Neutrophil (primary cell): ENCODE data around the gene LRRC27.

Experiments
- H3K27ac ChIP-seq: fragments of 200-600 bp; sonication (generic); 2 replicates; pipeline ENCODE4 v1.5.1; 2016; ENCODE audit warnings: mild to moderate bottlenecking, moderate library complexity
- H3K27me3 ChIP-seq: fragments of 200-600 bp; sonication (generic); 2 replicates; pipeline ENCODE4 v1.6.0; 2016; ENCODE audit warnings: mild to moderate bottlenecking
- H3K36me3 ChIP-seq: fragments of 200-600 bp; sonication (generic); 2 replicates; pipeline ENCODE4 v1.5.1; 2017
- H3K4me1 ChIP-seq, 2 experiments: fragments of 200-600 bp in 1 of 2; sonication (generic) in 1 of 2; 1 replicate in 1 of 2; 2 replicates in 1 of 2; pipeline versions ENCODE4 v1.5.1 to v1.6.1; 2013 to 2016; ENCODE audit warnings: low read depth in 1 of 2, low read length in 1 of 2, mild to moderate bottlenecking in 1 of 2, moderate library complexity in 1 of 2; ENCODE audit not compliant: control insufficient read depth in 1 of 2, insufficient read depth in 1 of 2
- H3K4me3 ChIP-seq, 2 experiments: fragments of 200-600 bp in 1 of 2; sonication (generic) in 1 of 2; 1 replicate in 1 of 2; 2 replicates in 1 of 2; pipeline ENCODE4 v1.5.1; 2013 to 2016; ENCODE audit warnings: low read depth in 1 of 2, low read length in 1 of 2, mild to moderate bottlenecking in 1 of 2, moderate library complexity in 1 of 2
- H3K9me3 ChIP-seq: fragments of 200-600 bp; sonication (generic); 2 replicates; pipeline ENCODE4 v1.5.1; 2016
- CTCF ChIP-seq: fragments of 200-600 bp; sonication (generic); IDR thresholded peaks from 2 replicates; pipeline ENCODE4 v1.5.1; 2016; ENCODE audit warnings: antibody characterized with exemption

Gene LRRC27

GRCh38 chr10:132362151-132362611, 30.2 kb downstream of the LRRC27 start:
- Histone ChIP-seq H3K36me3 (no peaks in the 10 kb centered on the region), H3K9me3 (no peaks in the 10 kb centered on the region), H3K4me1 (peaks cover 5 to 9% of the 10 kb centered on the region in 2 experiments), H3K27ac (no peak overlapping the region), H3K4me3 (no peak overlapping the region), H3K27me3 (no peaks in the 10 kb centered on the region)
- no peak for TF ChIP-seq CTCF

- TF ChIP-seq CTCF = no peak
- Histone ChIP-seq H3K9me3 (no peaks in the 10 kb centered on the region), H3K4me1 (no peaks in the 10 kb centered on the region), H3K4me3 (no peak overlapping the region), H3K27me3 (no peaks in the 10 kb centered on the region), H3K27ac (no peak overlapping the region), H3K36me3 (no peaks in the 10 kb centered on the region)
Measured at GRCh38 chr10:132363376-132363775, 31.4 kb downstream of the LRRC27 start.

GRCh38 chr10:132363921-132364593, 32.1 kb downstream of the LRRC27 start:
- H3K9me3 ChIP-seq = no peaks in the 10 kb centered on the region
- no peaks in the 10 kb centered on the region for H3K27me3 ChIP-seq
- H3K27ac ChIP-seq = no peak overlapping the region
- TF ChIP-seq CTCF = no peak
- H3K4me1 ChIP-seq = no peaks in the 10 kb centered on the region
- H3K4me3 ChIP-seq = no peak overlapping the region
- no peaks in the 10 kb centered on the region for H3K36me3 ChIP-seq

GRCh38 chr10:132364594-132364970, 32.6 kb downstream of the LRRC27 start:
- Histone ChIP-seq H3K4me3 (no peak overlapping the region), H3K27ac (no peak overlapping the region), H3K27me3 (no peaks in the 10 kb centered on the region), H3K36me3 (no peaks in the 10 kb centered on the region), H3K9me3 (no peaks in the 10 kb centered on the region), H3K4me1 (no peaks in the 10 kb centered on the region)
- no peak for TF ChIP-seq CTCF

GRCh38 chr10:132365102-132365501, 33.1 kb downstream of the LRRC27 start:
- TF ChIP-seq CTCF = no peak
- Histone ChIP-seq H3K9me3 (no peaks in the 10 kb centered on the region), H3K27me3 (no peaks in the 10 kb centered on the region), H3K4me1 (no peaks in the 10 kb centered on the region), H3K4me3 (no peak overlapping the region), H3K27ac (no peak overlapping the region), H3K36me3 (no peaks in the 10 kb centered on the region)
